ENCODE results near the gene MRPL53. TPM values are rescaled to one million over a fixed set of nuclear protein-coding genes. Genes with fewer than 3 reads are reported as not detected.
A peak's percentile ranks its signal among the peaks of the same experiment; 100 is the strongest.

Gene MRPL53
- total and polyA plus RNA-seq, 2 of the 13 experiments (the other 11 are each of a cell fraction or from before 2014, with no cell fraction given), result 34.3 to 51.9 TPM

DNA sequence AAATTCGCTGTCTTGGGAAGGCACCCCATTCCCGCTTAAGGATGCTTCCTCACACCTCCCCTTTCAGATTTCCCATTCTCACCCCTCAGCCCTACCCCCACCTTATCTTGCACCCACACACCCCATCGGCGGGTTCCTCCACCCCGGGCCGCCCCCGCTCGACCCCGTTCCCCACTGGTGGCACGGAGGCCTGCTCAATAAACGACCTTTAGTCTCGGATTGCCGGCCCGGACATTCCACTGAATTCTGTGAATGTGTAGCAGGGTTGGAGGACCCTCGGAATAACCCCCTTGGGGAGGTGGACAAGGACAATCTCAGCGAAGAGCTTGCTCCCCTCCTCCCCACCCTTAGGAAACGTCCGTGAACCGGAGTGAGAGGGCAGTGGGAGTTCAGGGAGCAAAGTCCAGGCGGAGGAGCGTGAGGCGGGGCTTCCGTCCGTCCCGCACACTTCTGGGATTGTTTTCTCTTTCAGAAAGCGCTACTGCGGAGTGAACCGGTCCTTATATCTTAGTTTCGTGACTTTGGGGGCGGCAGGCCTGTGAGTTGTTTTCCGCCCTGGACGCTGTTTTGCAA, 29.8 kb upstream of the MRPL53 start (continued):
- TF ChIP-seq, protein P1, sequence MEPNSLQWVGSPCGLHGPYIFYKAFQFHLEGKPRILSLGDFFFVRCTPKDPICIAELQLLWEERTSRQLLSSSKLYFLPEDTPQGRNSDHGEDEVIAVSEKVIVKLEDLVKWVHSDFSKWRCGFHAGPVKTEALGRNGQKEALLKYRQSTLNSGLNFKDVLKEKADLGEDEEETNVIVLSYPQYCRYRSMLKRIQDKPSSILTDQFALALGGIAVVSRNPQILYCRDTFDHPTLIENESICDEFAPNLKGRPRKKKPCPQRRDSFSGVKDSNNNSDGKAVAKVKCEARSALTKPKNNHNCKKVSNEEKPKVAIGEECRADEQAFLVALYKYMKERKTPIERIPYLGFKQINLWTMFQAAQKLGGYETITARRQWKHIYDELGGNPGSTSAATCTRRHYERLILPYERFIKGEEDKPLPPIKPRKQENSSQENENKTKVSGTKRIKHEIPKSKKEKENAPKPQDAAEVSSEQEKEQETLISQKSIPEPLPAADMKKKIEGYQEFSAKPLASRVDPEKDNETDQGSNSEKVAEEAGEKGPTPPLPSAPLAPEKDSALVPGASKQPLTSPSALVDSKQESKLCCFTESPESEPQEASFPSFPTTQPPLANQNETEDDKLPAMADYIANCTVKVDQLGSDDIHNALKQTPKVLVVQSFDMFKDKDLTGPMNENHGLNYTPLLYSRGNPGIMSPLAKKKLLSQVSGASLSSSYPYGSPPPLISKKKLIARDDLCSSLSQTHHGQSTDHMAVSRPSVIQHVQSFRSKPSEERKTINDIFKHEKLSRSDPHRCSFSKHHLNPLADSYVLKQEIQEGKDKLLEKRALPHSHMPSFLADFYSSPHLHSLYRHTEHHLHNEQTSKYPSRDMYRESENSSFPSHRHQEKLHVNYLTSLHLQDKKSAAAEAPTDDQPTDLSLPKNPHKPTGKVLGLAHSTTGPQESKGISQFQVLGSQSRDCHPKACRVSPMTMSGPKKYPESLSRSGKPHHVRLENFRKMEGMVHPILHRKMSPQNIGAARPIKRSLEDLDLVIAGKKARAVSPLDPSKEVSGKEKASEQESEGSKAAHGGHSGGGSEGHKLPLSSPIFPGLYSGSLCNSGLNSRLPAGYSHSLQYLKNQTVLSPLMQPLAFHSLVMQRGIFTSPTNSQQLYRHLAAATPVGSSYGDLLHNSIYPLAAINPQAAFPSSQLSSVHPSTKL (CRISPR knock-in tag; IDR thresholded peaks at IDR 0.05), result peak; percentile 78
- TF ChIP-seq GATAD2A (CRISPR knock-in tag; IDR thresholded peaks at IDR 0.05) (peak; percentile 88), U2AF1 (optimal IDR thresholded peaks at IDR 0.05; ENCODE audit: low read depth, low read length) (no peak), SP140L (CRISPR knock-in tag; IDR thresholded peaks at IDR 0.05; ENCODE audit: borderline replicate concordance) (0 out of 2 replicates have a peak, but pooled peaks have one; percentile 15), HDAC6 (IDR thresholded peaks at IDR 0.05; ENCODE audit: low read depth, low read length) (no peak), AKNA (CRISPR knock-in tag; IDR thresholded peaks at IDR 0.05; ENCODE audit: borderline replicate concordance) (no peak), ZNF652 (CRISPR knock-in tag; IDR thresholded peaks at IDR 0.05; ENCODE audit: borderline replicate concordance, low read depth) (0 out of 2 replicates have a peak, but pooled peaks have one; percentile 13), MIXL1 (CRISPR knock-in tag; IDR thresholded peaks at IDR 0.05) (peak; percentile 63), RFX5 (IDR thresholded peaks at IDR 0.05; ENCODE audit: low read depth, low read length) (no peak), KAT7 (CRISPR knock-in tag; IDR thresholded peaks at IDR 0.05; ENCODE audit: borderline replicate concordance) (no peak), AHR (CRISPR knock-in tag; IDR thresholded peaks at IDR 0.05) (peak; percentile 49; the same call in 1 of the 2 replicates), ZNF883 (CRISPR knock-in tag; IDR thresholded peaks at IDR 0.05; ENCODE audit: not compliant biosample characterization) (no peak)
- TF ChIP-seq, protein P2, sequence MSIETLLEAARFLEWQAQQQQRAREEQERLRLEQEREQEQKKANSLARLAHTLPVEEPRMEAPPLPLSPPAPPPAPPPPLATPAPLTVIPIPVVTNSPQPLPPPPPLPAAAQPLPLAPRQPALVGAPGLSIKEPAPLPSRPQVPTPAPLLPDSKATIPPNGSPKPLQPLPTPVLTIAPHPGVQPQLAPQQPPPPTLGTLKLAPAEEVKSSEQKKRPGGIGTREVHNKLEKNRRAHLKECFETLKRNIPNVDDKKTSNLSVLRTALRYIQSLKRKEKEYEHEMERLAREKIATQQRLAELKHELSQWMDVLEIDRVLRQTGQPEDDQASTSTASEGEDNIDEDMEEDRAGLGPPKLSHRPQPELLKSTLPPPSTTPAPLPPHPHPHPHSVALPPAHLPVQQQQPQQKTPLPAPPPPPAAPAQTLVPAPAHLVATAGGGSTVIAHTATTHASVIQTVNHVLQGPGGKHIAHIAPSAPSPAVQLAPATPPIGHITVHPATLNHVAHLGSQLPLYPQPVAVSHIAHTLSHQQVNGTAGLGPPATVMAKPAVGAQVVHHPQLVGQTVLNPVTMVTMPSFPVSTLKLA (IDR thresholded peaks at IDR 0.05), result no peak
- TF ChIP-seq, protein P3, sequence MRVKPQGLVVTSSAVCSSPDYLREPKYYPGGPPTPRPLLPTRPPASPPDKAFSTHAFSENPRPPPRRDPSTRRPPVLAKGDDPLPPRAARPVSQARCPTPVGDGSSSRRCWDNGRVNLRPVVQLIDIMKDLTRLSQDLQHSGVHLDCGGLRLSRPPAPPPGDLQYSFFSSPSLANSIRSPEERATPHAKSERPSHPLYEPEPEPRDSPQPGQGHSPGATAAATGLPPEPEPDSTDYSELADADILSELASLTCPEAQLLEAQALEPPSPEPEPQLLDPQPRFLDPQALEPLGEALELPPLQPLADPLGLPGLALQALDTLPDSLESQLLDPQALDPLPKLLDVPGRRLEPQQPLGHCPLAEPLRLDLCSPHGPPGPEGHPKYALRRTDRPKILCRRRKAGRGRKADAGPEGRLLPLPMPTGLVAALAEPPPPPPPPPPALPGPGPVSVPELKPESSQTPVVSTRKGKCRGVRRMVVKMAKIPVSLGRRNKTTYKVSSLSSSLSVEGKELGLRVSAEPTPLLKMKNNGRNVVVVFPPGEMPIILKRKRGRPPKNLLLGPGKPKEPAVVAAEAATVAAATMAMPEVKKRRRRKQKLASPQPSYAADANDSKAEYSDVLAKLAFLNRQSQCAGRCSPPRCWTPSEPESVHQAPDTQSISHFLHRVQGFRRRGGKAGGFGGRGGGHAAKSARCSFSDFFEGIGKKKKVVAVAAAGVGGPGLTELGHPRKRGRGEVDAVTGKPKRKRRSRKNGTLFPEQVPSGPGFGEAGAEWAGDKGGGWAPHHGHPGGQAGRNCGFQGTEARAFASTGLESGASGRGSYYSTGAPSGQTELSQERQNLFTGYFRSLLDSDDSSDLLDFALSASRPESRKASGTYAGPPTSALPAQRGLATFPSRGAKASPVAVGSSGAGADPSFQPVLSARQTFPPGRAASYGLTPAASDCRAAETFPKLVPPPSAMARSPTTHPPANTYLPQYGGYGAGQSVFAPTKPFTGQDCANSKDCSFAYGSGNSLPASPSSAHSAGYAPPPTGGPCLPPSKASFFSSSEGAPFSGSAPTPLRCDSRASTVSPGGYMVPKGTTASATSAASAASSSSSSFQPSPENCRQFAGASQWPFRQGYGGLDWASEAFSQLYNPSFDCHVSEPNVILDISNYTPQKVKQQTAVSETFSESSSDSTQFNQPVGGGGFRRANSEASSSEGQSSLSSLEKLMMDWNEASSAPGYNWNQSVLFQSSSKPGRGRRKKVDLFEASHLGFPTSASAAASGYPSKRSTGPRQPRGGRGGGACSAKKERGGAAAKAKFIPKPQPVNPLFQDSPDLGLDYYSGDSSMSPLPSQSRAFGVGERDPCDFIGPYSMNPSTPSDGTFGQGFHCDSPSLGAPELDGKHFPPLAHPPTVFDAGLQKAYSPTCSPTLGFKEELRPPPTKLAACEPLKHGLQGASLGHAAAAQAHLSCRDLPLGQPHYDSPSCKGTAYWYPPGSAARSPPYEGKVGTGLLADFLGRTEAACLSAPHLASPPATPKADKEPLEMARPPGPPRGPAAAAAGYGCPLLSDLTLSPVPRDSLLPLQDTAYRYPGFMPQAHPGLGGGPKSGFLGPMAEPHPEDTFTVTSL (CRISPR knock-in tag; IDR thresholded peaks at IDR 0.05; ENCODE audit: borderline replicate concordance), result peak; percentile 55; the same call in 1 of the 2 replicates

All from HepG2 (cell line).